A549 treated with CpdA at 1 μM for 4 hours (cell line): ENCODE data around the gene DNAJC1. TPM values are rescaled to one million over a fixed set of nuclear protein-coding genes. Genes with fewer than 3 reads are reported as not detected.

Experiments
- total RNA-seq: library from RNA; stranded (reverse); fragments of 200-300 nt; extraction: Qiagen RNA extraction; gene quantifications from 5 replicates; pipeline ENCODE4 v1.2.3, GENCODE V29; 2022; ENCODE audit warnings: low read depth

Gene DNAJC1, protein sequence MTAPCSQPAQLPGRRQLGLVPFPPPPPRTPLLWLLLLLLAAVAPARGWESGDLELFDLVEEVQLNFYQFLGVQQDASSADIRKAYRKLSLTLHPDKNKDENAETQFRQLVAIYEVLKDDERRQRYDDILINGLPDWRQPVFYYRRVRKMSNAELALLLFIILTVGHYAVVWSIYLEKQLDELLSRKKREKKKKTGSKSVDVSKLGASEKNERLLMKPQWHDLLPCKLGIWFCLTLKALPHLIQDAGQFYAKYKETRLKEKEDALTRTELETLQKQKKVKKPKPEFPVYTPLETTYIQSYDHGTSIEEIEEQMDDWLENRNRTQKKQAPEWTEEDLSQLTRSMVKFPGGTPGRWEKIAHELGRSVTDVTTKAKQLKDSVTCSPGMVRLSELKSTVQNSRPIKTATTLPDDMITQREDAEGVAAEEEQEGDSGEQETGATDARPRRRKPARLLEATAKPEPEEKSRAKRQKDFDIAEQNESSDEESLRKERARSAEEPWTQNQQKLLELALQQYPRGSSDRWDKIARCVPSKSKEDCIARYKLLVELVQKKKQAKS
- total RNA-seq = 26.6 to 32.8 TPM (median 30.8 TPM) in 5 replicates

DNA sequence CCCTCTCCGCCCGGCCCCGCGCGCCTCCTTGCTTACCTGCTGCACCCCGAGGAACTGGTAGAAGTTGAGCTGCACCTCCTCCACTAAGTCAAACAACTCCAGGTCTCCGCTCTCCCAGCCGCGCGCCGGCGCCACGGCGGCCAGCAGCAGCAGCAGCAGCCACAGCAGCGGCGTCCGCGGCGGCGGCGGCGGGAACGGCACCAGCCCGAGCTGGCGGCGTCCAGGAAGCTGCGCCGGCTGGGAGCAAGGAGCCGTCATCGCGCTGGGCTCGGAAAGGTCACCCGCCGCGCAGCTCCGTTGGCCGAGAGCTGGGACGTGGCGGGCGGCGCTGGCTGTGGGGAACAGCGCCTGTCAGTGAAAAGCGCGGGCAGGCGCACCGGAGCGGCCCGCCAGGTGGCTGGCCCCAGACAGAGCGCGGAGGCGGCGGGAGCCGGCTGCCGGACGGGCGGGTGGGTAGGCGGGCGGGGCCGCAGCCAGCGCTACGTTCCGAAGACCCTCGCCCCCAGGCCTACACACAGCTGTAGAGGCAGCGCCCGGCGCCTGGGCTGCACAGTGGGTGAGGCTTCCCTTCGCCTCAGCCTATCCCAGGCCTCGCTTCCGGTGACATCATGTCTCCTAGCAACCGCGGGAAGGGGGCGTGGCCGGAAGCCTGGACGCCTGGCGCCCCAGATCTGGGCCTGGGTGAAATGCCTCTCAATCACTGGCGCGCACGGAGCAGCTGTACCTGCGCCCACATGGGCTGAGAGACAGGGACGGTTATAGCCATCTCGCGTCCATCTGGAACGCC lies at the start of gene DNAJC1:
TSS of gene DNAJC1 (minus strand) at position 554 of the 787 bp plus-strand sequence. CDS start at position 258, 296 bp downstream.

Other genes with a start within 250 kb of the DNAJC1 start
- 0.08 TPM in 1 of 5 replicates, not detected in the others for gene EBLN1, start 214.3 kb upstream of the DNAJC1 start, total RNA-seq